Dermis blood vessel endothelial cell (primary cell): Measurements from ENCODE around the gene CAGE1. TPM values are rescaled to one million over a fixed set of nuclear protein-coding genes. Genes with fewer than 3 reads are reported as not detected.

Experiments
- DNase-seq: peaks from one replicate; pipeline ENCODE4 v3.0.0; 2010
- total RNA-seq: library from RNA; depleted of rRNA; stranded (reverse); fragments of >200 nt; gene quantifications from 2 replicates; pipeline ENCODE4 v1.2.3, GENCODE V29; 2014

Gene CAGE1
- total RNA-seq, 1 donor from 2014 or later = under 0.01 TPM

DNA sequence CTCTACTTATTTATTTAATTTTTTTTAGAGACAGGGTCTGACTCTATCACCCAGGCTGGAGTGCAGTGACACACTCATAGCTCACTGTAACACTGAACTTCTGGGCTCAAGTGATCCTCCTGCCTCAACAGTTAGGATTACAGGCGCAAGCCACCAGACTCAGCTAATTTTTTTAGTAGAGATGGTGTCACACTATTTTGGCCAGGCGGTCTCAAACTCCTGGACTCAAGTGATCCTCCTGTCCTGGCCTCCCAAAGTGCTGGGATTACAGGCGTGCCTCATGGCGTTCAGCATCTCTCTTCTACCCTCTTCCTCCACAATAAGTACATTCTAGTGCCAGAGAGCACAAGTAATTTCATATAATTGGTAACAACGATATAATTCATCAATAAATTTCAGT is 82.0 kb downstream of the CAGE1 start:
- DNase-seq = no peak

DNA sequence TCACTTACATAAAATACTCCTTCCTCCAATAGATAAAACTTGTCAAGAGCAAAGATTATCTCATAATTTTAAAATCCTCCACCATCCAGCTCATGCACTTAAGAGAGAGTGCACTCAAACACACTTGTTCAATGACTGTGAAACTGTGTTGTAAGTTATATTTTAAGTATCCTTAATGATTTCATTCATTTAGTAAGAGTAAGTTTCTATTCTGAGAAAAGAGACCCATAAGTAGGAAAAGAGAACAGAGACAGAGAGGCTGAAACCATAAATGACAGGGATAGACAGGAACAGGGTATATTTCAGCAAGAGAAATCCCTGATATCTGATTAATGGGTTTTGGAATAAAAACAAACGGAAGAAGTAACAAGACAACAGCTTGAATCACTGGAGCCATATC is 84.7 kb downstream of the CAGE1 start:
- no peak for DNase-seq

DNA sequence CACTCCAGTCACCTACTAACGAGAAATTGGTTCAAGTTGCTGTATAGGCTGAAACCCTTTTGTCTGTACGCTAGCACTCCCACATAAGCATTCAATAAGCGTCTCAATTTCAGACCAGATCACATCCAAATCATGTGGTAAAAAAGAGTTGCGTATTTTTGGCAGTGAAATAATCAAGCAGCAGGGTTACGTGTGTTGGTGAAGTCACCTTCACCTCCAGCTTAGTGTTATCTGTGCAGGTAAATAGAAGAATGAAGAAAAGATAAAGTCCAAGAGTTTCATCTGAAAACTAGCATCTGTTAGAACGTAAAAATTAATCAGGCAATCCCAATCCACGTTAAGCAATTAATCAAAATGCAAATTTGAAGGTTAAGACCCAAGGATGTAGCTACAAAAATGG is 87.8 kb downstream of the CAGE1 start:
- no peak for DNase-seq

DNA sequence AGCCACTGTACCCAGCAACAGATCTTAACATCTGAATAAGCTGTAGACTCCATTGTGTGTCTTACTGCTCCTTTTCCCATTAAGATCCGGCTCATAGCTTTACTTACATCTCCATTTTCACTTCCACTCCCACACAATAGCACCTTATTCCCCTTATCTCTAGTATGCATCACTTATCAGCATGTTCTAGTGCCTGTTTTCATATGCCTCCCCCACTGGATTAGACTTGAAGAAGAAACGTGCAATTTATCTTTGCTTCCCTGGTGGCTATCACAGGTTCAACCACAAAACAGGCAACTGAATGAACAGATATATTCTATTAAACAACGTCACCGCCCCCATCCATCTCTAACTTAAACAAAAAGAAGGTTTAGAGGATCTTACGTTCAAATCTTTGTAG is 88.6 kb downstream of the CAGE1 start:
- DNase-seq = no peak

DNA sequence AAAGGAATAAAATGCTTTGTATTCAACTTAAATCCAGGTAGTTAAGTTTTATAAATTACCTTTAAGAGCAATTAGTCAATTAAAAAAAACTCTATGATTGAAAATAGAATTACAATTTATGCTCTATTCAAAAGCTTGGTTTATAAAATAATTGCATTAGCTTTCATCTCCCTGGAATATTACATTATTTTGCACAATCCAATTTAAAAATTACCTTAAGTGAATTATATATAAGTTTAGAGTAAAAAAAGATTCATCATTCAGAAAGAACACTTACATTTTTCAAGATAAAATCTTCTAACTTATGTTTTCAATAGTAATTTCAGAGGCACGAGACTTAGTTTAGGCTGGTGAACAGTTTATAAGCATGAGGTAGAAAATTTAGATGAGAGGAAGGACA is 91.4 kb downstream of the CAGE1 start:
- no peak for DNase-seq

DNA sequence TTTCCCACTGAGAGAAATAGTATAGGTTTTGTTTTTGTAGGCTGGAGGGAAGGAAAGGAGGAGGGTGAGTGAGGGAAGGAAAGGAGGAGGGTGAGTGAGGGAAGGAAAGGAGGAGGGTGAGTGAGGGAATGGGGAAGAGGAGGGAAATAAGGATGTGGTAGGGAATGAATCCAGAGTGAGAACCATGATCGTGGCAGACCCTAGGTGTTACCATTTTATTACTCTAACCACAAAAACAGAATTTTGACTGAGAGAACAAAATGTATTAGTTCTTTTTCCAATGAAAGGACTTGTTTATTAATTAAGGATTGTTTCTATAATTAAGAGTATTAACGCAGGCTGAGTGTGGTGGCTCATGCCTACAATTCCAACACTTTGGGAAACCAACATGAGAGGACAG is 92.9 kb downstream of the CAGE1 start:
- DNase-seq = no peak

DNA sequence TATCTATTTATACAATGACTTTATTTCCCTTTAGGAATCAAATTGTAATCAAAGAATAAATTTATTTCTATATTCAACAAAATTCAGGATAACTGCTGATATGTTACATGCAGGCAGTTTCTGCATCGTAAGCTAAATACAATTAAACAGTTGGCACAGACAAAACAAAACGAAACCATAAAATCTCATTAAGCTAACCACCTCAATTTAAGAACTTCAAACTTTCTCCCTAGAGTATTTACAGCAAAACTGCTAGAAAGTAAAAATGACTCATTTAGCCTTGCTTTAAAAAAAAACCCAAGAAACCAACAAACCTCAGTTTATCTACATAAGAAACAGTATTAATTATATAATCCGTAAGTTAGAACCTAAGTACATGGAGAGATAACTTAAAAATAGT is 93.6 kb downstream of the CAGE1 start:
- no peak for DNase-seq

DNA sequence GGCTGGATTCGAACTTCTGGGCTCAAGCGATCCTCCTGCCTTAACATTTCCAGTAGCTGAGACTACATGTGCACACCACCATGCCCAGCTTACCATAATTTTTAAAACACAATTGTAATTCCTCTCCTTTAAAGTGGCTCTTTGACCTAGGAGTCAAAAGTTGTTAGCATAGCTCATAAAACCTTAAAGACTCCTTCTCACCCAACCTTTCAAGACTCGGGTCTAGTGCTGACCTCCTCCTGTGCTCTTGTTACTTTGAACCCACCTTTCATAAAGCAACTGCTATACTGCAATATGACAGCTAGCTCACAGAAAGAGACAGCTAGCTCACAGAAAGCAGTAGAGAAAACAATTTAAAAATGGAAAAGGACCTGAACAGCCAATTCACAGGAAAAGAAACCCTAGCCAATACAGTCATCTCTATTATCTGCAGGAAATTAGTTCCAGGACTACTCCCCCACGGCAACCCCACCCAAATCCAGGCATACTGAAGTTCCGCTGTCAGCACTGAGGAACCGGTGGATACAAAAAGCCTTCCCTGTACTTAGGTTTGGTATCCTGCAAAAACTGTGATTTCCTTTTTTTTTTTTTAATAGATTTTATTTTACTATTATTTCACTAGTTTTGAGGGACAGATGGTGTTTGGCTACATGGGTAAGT is 96.8 kb downstream of the CAGE1 start:
- no peak for DNase-seq

DNA sequence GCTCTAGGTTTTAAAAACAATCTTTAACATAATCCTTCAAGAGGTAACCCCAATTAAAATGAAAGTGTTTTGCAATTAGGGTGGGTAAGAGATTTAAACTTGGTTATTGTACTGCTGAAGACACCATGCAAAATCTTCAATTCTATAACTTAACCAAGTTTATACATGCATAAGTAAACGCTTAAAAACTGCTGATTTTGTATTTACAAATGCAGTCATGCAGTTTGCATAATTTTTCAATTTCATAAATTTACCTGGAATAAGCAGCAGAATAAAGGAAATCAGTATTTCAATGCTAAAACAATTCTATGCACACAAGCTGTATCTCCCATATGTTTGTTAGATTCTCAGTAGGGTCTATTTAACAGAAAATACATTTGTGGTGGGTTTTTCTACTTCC is 99.5 kb downstream of the CAGE1 start:
- no peak for DNase-seq

DNA sequence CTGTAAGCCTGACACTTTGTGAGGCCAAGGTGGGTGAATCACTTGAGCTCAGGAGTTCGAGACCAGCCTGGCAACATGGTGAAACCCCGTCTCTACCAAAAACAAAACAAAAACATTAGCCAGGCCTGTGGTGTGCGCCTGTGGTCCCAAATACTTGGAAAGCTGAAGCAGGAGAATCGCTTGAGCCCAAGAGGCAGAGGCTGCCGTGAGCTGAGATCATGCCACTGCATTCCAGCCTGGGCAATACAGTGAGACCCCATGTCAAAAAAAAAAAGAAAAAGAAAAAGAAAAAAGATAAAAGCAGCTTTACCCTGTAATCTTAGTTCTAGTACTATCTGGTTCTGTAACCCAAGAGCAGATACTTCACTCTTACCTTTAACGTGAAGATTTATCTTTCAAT is 104.1 kb downstream of the CAGE1 start:
- DNase-seq = no peak

DNA sequence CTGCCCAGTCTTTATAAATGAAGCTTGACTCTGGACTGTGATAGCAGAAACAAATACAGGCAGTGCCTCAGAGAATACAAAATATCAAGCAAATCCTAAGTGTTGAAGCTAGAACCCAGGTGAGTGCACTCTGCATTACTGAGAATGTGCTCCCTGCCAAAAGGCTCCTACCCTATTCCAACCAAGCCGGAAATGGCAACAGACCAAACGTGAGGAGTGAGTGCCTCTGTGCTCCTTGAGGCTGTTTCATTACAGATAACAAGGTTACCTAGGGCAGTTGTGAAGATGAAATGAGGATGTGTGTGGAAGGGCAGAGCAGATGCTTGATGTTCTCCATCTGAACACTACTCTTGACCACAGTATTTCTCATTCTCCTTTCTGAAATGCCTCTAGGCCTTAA is 105.9 kb downstream of the CAGE1 start:
- no peak for DNase-seq

DNA sequence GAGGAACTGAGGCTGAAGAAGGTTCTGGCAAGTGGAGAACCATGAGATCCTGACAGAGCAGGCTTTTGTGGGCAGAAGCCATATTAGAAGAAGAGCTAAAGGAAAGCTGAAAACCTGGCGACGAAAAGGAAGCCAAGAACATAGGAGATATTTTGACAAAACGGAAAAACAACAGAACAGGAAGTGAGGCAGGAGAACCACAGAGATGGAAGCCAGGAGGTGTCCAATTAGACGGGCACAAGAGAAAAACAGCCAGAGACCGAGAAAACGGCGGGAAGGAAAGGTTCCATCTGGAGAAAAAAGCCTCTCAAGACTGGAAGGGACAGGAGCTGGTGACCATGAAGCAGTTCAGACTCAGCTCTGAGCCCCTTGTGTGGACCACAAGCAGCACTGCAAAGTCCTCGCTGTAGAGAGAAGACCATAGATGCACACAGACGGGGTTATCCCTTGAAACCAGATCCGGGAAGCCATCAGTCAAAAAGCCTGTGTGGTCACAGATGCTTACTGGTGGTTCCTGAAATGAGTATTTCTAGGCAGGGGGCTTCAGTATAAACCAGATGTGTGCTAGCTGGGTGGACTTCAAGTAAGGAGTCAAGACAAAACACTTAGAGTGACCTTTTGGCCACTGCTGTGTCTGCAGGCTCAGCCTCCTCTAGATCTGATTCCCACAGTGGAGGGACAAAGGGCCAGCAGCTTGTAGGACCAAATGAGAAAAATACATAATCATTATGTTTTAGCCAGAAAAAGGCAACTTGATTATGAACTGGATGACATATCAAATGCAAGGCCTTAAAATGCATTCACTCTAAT is 107.2 kb downstream of the CAGE1 start:
- DNase-seq = no peak

Other genes starting within 250 kb of the CAGE1 start
- gene SSR1, start 76.5 kb downstream of the CAGE1 start, total RNA-seq = 83.4 and 155 TPM in 2 replicates
- gene RIOK1, start 66 bp upstream of the CAGE1 start, total RNA-seq = 15.6 and 19.9 TPM in 2 replicates
- gene DSP, start 151.9 kb upstream of the CAGE1 start, total RNA-seq = 53.1 and 95.4 TPM in 2 replicates
- 14.3 and 18.5 TPM in 2 replicates for gene SNRNP48, start 200.5 kb upstream of the CAGE1 start, total RNA-seq